Osteocyte (in vitro differentiated cells): ENCODE results near the gene EGF. TPM values are rescaled to one million over a fixed set of nuclear protein-coding genes. Genes with fewer than 3 reads are reported as not detected.
"Not testable (repeated sequence)": the region's sequence is repeated elsewhere in the genome, so short reads cannot be mapped to it uniquely, and the experiment has no call there.

Experiments used
- DNase-seq: peaks from one replicate; pipeline ENCODE4 v3.0.0; 2021; ENCODE audit warnings: mixed read lengths; ENCODE audit not compliant: unreplicated experiment; ENCODE audit errors: extremely low spot score
- H3K27ac Mint-ChIP-seq: one replicate; pipeline ENCODE4 v1.8.0; 2021; ENCODE audit warnings: mild to moderate bottlenecking, mixed read lengths; ENCODE audit not compliant: unreplicated experiment
- H3K27me3 Mint-ChIP-seq: one replicate; pipeline ENCODE4 v1.8.0; 2021; ENCODE audit warnings: mixed read lengths; ENCODE audit not compliant: unreplicated experiment
- H3K36me3 Mint-ChIP-seq: one replicate; pipeline ENCODE4 v1.8.0; 2021; ENCODE audit warnings: mixed read lengths; ENCODE audit not compliant: unreplicated experiment
- H3K4me1 Mint-ChIP-seq: one replicate; pipeline ENCODE4 v1.8.0; 2021; ENCODE audit warnings: mixed read lengths; ENCODE audit not compliant: unreplicated experiment
- H3K4me3 Mint-ChIP-seq: one replicate; pipeline ENCODE4 v1.8.0; 2021; ENCODE audit warnings: mild to moderate bottlenecking, moderate library complexity, mixed read lengths; ENCODE audit not compliant: unreplicated experiment
- H3K9me3 Mint-ChIP-seq: one replicate; pipeline ENCODE4 v1.8.0; 2021; ENCODE audit warnings: mixed read lengths; ENCODE audit not compliant: unreplicated experiment
- total RNA-seq: library from RNA; stranded (reverse); gene quantifications from 2 replicates; pipeline ENCODE4 v1.2.1, GENCODE V29; 2021
- TF ChIP-seq, protein P1 (sequence below): fragments of 200-600 bp; sonication (generic); IDR thresholded peaks from 2 replicates; pipeline ENCODE4 v1.5.0; 2021; ENCODE audit warnings: antibody characterized with exemption, mild to moderate bottlenecking, moderate library complexity

The EGF gene
- total RNA-seq, 1 donor from 2014 or later: not detected

DNA sequence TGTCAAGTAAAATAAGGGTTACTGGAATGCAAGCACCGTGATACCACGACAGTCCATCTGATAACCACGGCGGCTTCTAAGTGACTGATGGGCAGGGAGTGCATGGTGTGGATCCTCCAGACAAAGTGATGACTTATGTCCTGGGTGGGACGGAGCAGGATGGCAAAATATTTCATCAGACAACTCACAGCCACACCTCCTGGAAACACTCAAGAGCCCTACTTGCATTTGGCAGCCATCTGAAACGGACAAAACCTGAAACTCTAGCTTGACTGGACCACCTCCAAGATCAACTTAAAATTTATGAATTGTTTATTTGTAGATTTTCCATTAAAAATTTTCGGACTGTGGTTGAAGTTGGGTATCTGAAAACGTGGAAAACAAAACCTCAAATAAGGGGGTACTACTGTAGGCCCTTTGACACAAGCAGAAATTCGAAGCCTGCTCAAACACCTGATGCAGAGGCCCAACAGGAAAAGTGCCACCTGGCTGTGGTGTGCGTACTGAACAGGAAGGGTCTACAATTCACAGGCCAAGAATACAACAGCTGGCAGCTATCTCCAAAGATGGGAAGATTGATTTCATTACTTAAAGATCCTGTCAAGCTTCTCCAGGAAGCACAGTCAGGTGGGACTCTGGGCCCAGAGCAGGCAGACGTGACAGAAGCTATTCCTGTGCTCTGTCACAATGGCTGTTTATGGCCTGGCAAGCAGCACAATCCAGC is 38.7 kb upstream of the EGF start:
- no peak overlapping the region for H3K27ac Mint-ChIP-seq
- H3K36me3 Mint-ChIP-seq: no peaks in the 10 kb centered on the region
- TF ChIP-seq, protein P1, sequence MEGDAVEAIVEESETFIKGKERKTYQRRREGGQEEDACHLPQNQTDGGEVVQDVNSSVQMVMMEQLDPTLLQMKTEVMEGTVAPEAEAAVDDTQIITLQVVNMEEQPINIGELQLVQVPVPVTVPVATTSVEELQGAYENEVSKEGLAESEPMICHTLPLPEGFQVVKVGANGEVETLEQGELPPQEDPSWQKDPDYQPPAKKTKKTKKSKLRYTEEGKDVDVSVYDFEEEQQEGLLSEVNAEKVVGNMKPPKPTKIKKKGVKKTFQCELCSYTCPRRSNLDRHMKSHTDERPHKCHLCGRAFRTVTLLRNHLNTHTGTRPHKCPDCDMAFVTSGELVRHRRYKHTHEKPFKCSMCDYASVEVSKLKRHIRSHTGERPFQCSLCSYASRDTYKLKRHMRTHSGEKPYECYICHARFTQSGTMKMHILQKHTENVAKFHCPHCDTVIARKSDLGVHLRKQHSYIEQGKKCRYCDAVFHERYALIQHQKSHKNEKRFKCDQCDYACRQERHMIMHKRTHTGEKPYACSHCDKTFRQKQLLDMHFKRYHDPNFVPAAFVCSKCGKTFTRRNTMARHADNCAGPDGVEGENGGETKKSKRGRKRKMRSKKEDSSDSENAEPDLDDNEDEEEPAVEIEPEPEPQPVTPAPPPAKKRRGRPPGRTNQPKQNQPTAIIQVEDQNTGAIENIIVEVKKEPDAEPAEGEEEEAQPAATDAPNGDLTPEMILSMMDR: no peak
- H3K9me3 Mint-ChIP-seq: no peaks in the 10 kb centered on the region
- H3K4me3 Mint-ChIP-seq: no peak overlapping the region
- no peak for DNase-seq
- H3K27me3 Mint-ChIP-seq: peaks cover 4% of the 10 kb centered on the region
- no peaks in the 10 kb centered on the region for H3K4me1 Mint-ChIP-seq

DNA sequence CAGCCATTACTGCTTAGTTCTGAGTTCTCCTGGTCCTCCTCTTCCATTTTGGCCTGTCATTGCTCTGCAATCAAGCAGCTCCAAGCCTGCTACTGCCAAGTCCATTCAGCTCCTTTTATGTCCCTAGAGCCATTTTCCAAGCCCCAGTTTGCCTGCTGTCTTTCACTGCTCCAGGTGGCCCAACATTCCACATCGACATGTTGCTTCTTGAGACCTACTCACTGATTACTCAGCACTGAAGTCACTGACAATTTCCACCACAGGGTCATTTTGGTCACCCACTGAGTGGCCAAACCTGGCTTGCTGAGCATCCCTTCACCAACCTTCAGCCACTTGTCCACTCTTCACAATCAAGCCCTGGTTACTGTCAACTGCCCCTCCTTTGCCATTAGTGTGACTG is 37.6 kb upstream of the EGF start:
- H3K36me3 Mint-ChIP-seq: no peaks in the 10 kb centered on the region
- TF ChIP-seq, protein P1: no peak
- no peak for DNase-seq
- H3K4me1 Mint-ChIP-seq: no peaks in the 10 kb centered on the region
- H3K9me3 Mint-ChIP-seq: no peaks in the 10 kb centered on the region
- no peak overlapping the region for H3K27ac Mint-ChIP-seq
- peaks cover 4% of the 10 kb centered on the region for H3K27me3 Mint-ChIP-seq
- no peak overlapping the region for H3K4me3 Mint-ChIP-seq

DNA sequence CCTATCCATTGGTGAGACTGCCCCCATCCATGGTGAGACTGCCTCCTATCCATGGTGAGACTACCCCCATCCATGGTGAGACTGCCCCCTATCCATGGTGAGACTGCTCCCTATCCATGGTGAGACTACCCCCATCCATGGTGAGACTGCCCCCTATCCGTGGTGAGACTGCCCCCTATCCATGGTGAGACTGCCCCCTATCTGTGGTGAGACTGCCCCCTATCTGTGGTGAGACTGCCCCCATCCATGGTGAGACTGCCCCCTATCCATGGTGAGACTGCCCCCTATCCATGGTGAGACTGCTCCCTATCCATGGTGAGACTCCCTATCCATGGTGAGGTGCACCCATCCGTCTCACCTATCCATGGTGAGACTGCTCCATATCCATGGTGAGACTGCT is 37.1 kb upstream of the EGF start:
- not testable (repeated sequence) for H3K4me1 Mint-ChIP-seq, H3K27ac Mint-ChIP-seq, DNase-seq, H3K9me3 Mint-ChIP-seq, H3K36me3 Mint-ChIP-seq, H3K27me3 Mint-ChIP-seq, H3K4me3 Mint-ChIP-seq

DNA sequence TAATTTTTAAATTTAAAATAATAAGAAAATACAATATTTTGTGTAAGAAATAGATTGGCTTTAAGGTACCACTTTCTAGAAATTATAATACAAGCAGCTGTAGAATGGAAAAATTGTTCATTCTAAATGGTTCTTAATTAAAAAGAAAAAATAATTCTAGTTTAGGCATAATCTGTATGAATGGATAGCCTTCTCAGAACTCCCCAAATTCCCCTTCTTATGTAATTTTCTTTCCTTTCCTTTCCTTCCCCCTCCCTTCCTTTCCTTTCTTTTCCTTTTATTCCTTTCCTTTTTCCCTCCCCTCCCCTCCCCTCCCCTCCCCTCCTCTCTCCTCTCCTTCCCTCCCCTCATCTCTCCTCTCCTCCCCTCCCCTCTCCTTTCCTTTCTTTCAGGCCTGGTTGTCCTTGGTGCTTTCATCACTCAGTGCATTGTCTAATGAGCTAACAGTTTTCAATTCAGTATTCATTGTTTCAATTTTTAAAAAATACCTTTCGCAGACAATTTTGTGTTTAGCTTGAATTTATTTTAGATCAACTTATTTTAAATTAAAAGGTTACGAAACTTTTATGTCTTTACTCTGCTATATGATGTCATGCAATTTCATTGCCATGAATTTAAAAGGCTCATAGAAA is 35.9 kb upstream of the EGF start:
- H3K36me3 Mint-ChIP-seq: no peaks in the 10 kb centered on the region
- H3K27me3 Mint-ChIP-seq: peaks cover 12% of the 10 kb centered on the region
- no peak overlapping the region for H3K4me3 Mint-ChIP-seq
- no peaks in the 10 kb centered on the region for H3K9me3 Mint-ChIP-seq
- TF ChIP-seq, protein P1: no peak
- no peak for DNase-seq
- H3K27ac Mint-ChIP-seq: no peak overlapping the region
- H3K4me1 Mint-ChIP-seq: no peaks in the 10 kb centered on the region

DNA sequence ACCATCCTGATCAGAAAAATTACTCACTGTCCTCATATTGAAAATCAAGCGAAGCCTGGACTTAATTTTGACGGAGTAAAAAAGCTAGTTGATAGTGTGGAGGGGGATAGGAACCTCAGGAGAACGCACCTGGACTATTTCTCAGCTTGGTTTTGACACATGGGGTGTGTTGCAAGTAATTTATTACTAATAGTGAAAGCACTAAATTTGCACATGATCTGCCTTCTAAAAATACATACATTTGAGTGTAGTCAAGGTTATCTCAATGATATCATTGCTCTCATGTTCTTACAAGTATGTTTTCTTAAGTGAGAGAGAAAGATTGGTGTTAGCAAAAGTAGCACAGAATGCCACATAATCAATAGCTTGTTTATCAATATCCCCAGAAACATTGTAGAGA is 35.3 kb upstream of the EGF start:
- Mint-ChIP-seq H3K27ac (no peak overlapping the region), H3K9me3 (no peaks in the 10 kb centered on the region), H3K36me3 (no peaks in the 10 kb centered on the region), H3K4me1 (no peaks in the 10 kb centered on the region), H3K4me3 (no peak overlapping the region), H3K27me3 (peaks cover 17% of the 10 kb centered on the region)
- TF ChIP-seq, protein P1: no peak
- DNase-seq: no peak
